Naive thymus-derived CD4-positive, alpha-beta T cell (primary cell): ENCODE data around the gene FAM117B. TPM values are rescaled to one million over a fixed set of nuclear protein-coding genes. Genes with fewer than 3 reads are reported as not detected.
"Not testable (repeated sequence)": the region's sequence is repeated elsewhere in the genome, so short reads cannot be mapped to it uniquely, and the experiment has no call there.

ENCODE experiments used
- ATAC-seq: fragments of 150-1000 bp; cut with Tn5 transposase; 2 replicates; pipeline ENCODE4 v1.10.0; 2021; ENCODE audit warnings: mild to moderate bottlenecking, moderate library complexity
- CTCF ChIA-PET: fragments of 350-600 bp; sonication (Branson Sonifier 250); formaldehyde crosslinking; loops from one replicate; lab custom pipeline; 2021; ENCODE audit warnings: antibody characterized with exemption; lab: Charles Lee
- POLR2A ChIA-PET: fragments of 350-600 bp; sonication (Branson Sonifier 250); formaldehyde crosslinking; loops from one replicate; lab custom pipeline; 2021; ENCODE audit warnings: antibody characterized with exemption, inconsistent platforms; lab: Charles Lee
- DNase-seq, 9 donors: peaks; one replicate each; pipeline versions ENCODE4 v3.0.0 to v3.0.0-alpha.2; 2020 to 2022; ENCODE audit warnings: mixed read lengths in 1 of 9
- H3K27ac ChIP-seq: one replicate; pipeline ENCODE4 v1.7.0; 2013; ENCODE audit warnings: mild to moderate bottlenecking, low read depth, low read length, moderate library complexity
- H3K27me3 ChIP-seq, 2 donors: one replicate each; pipeline ENCODE4 v1.7.0; 2013; ENCODE audit warnings: low read length in 2 of 2, mild to moderate bottlenecking in 2 of 2, moderate library complexity in 2 of 2; ENCODE audit not compliant: control insufficient read depth in 2 of 2, insufficient read depth in 2 of 2
- H3K36me3 ChIP-seq, 3 experiments: 1 replicate in 2 of 3; 2 replicates in 1 of 3; pipeline ENCODE4 v1.7.0; 2013; ENCODE audit warnings: low read length in 3 of 3, mild to moderate bottlenecking in 3 of 3, moderate library complexity in 1 of 3; ENCODE audit not compliant: insufficient read depth in 3 of 3, control insufficient read depth in 2 of 3
- H3K4me1 ChIP-seq, 2 donors: one replicate each; pipeline ENCODE4 v1.7.0; 2013; ENCODE audit warnings: low read length in 2 of 2, mild to moderate bottlenecking in 2 of 2, moderate library complexity in 1 of 2; ENCODE audit not compliant: control insufficient read depth in 2 of 2, insufficient read depth in 2 of 2
- H3K4me3 ChIP-seq: 2 replicates; pipeline ENCODE4 v1.7.0; 2013; ENCODE audit warnings: mild to moderate bottlenecking, low read length
- H3K9me3 ChIP-seq, 3 experiments: 1 replicate in 2 of 3; 2 replicates in 1 of 3; pipeline ENCODE4 v1.7.0; 2013; ENCODE audit warnings: low read length in 3 of 3; ENCODE audit not compliant: control insufficient read depth in 2 of 3
- H3K27ac Mint-ChIP-seq, 9 donors: one replicate each; pipeline ENCODE4 v1.8.0; 2020 to 2022; ENCODE audit warnings: mixed read lengths in 9 of 9, mild to moderate bottlenecking in 8 of 9, moderate library complexity in 5 of 9, inconsistent platforms in 2 of 9
- H3K27me3 Mint-ChIP-seq, 5 donors: one replicate each; pipeline ENCODE4 v1.8.0; 2021 to 2022; ENCODE audit warnings: mixed read lengths in 5 of 5, mild to moderate bottlenecking in 1 of 5
- H3K36me3 Mint-ChIP-seq, 5 donors: one replicate each; pipeline ENCODE4 v1.8.0; 2020 to 2022; ENCODE audit warnings: mixed read lengths in 5 of 5, mild to moderate bottlenecking in 3 of 5, inconsistent platforms in 1 of 5
- H3K4me1 Mint-ChIP-seq, 7 donors: one replicate each; pipeline ENCODE4 v1.8.0; 2020 to 2022; ENCODE audit warnings: mixed read lengths in 7 of 7, mild to moderate bottlenecking in 3 of 7, inconsistent platforms in 1 of 7
- H3K4me3 Mint-ChIP-seq, 10 donors: one replicate each; pipeline ENCODE4 v1.8.0; 2020 to 2022; ENCODE audit warnings: mild to moderate bottlenecking in 10 of 10, mixed read lengths in 10 of 10, moderate library complexity in 6 of 10, inconsistent platforms in 2 of 10
- H3K9me3 Mint-ChIP-seq, 11 donors: one replicate each; pipeline ENCODE4 v1.8.0; 2020 to 2022; ENCODE audit warnings: mixed read lengths in 11 of 11, mild to moderate bottlenecking in 4 of 11, inconsistent platforms in 1 of 11, moderate library complexity in 1 of 11
- intact Hi-C, 2 donors: fragments of 100-400 bp; cut with micrococcal nuclease; formaldehyde crosslinking; loops; one replicate each; pipeline ENCODE4 v1.15.1; 2023
- polyA plus RNA-seq, 2 donors: library from polyadenylated mRNA; unstranded; fragments of 300-500 nt; fragmentation: Illumina TruSeq; gene quantifications; one replicate each; pipeline ENCODE4 v1.2.3, GENCODE V29; 2021
- total RNA-seq, 6 experiments: library from RNA in 5 of 6; stranded (reverse) in 5 of 6; gene quantifications; 1 replicate in 5 of 6; 2 replicates in 1 of 6; pipeline ENCODE4 v1.2.3 and lab custom pipeline; 2021 to 2026

Gene FAM117B
- total and polyA plus RNA-seq, 7 experiments from 2014 or later: 12.8 to 57.9 (median 46.5) TPM

GRCh38 chr2:202714971-202715935 lies 80.5 kb downstream of the FAM117B start:
- ChIA-PET POLR2A (interaction anchor here (0.6 to 1.0 kb wide), 2 partner anchors 9 to 718 kb away, joined by 3 read pairs; no protein-coding TSS in a partner anchor), CTCF (interaction anchor here (0.8 kb wide), 1 partner anchor 24 kb away, joined by 3 read pairs; no protein-coding TSS in a partner anchor)
- ATAC-seq, H3K4me1 ChIP-seq, H3K4me3 Mint-ChIP-seq, H3K27me3 Mint-ChIP-seq, H3K9me3 ChIP-seq, H3K4me3 ChIP-seq, DNase-seq, H3K27me3 ChIP-seq, H3K36me3 ChIP-seq, H3K27ac ChIP-seq: not testable (repeated sequence)
- intact Hi-C loops: loop anchor here in 1 of 2 donors (5.0 kb wide), 1 partner anchor 37 kb away; no protein-coding TSS in a partner anchor
- peaks cover 8 to 58% (median 25%) of the 10 kb centered on the region in 11 donors for H3K9me3 Mint-ChIP-seq
- peaks cover 23 to 53% (median 42%) of the 10 kb centered on the region in 5 donors for H3K36me3 Mint-ChIP-seq
- peak overlapping the region in 2 of 9 donors; percentile 22 to 38 for H3K27ac Mint-ChIP-seq
- peaks cover 0 to 78% (median 70%) of the 10 kb centered on the region in 7 donors for H3K4me1 Mint-ChIP-seq

- H3K27ac ChIP-seq: no peak overlapping the region
- peaks cover 23 to 45% (median 36%) of the 10 kb centered on the region in 5 donors for H3K36me3 Mint-ChIP-seq
- peaks cover 0 to 4% (median 0%) of the 10 kb centered on the region in 3 experiments for H3K9me3 ChIP-seq
- no peak for ATAC-seq
- no peak for DNase-seq
- no peak overlapping the region for H3K4me3 ChIP-seq
- peak overlapping the region in 6 of 10 donors; percentile 3 to 67 (median 24) for H3K4me3 Mint-ChIP-seq
- H3K4me1 ChIP-seq: peaks cover 0 to 9% of the 10 kb centered on the region in 2 donors
- POLR2A ChIA-PET: interaction anchor here (0.6 to 2.2 kb wide), 4 partner anchors 10 to 717 kb away, joined by 3 to 8 read pairs (median 4); partner anchors contain the start of gene FAM117B
- CTCF ChIA-PET: interaction anchor here (0.8 kb wide), 1 partner anchor 25 kb away, joined by 3 read pairs; no protein-coding TSS in a partner anchor
- H3K27me3 ChIP-seq: no peaks in the 10 kb centered on the region
- H3K4me1 Mint-ChIP-seq: peaks cover 0 to 73% (median 67%) of the 10 kb centered on the region in 7 donors
- peaks cover 6 to 58% (median 25%) of the 10 kb centered on the region in 11 donors for H3K9me3 Mint-ChIP-seq
- H3K27me3 Mint-ChIP-seq: no peaks in the 10 kb centered on the region
- no peaks in the 10 kb centered on the region for H3K36me3 ChIP-seq
- intact Hi-C loops: loop anchor here in 1 of 2 donors (5.0 kb wide), 1 partner anchor 36 kb away; no protein-coding TSS in a partner anchor
- H3K27ac Mint-ChIP-seq: peak overlapping the region in 7 of 9 donors; percentile 22 to 84 (median 46)
These were observed 81.4 kb downstream of the FAM117B start for GRCh38 chr2:202716114-202716718.

DNA sequence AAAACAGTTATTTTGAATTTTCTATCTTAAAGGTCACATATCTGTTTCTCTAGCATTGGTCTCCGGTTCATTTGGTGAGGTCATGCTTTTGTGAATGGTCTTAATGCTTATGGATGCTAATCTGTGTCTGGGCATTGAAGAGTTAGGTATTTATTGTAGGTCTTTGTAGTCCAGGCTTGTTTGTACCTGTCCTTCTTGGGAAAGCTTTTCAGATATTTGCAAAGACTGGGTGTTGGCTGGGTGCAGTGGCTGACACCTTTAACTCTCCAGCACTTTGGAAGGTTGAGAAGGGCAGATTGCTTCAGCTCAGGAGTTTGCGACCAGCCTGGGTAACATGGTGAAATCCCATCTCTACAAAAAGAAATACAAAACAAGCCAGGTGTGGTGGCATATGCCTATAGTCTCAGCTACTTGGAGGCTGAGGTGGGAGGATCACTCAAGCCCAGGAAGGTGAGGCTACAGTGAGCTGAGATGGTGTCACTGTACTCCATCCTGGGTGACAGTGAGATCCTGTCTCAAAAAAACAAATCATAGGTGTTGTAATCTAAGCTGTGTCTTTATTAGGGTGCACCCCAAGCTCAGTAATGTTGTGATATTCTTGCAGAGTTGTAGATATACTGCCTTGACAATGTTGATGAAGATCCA lies 82.3 kb downstream of the FAM117B start:
- POLR2A ChIA-PET: interaction anchor here (0.6 to 2.2 kb wide), 3 partner anchors 16 to 82 kb away, joined by 3 to 8 read pairs (median 4); partner anchors contain the start of gene FAM117B
- Mint-ChIP-seq H3K4me3 (peak overlapping the region in 2 of 10 donors; percentile 33 to 38), H3K27ac (peak overlapping the region in 4 of 9 donors; percentile 16 to 72 (median 66)), H3K27me3 (no peaks in the 10 kb centered on the region), H3K4me1 (peaks cover 0 to 73% (median 59%) of the 10 kb centered on the region in 7 donors), H3K36me3 (peaks cover 23 to 37% (median 31%) of the 10 kb centered on the region in 5 donors), H3K9me3 (peaks cover 6 to 49% (median 25%) of the 10 kb centered on the region in 11 donors)
- intact Hi-C loops: loop anchor here in 1 of 2 donors (5.0 kb wide), 1 partner anchor 35 kb away; no protein-coding TSS in a partner anchor
- no peaks in the 10 kb centered on the region for H3K36me3 ChIP-seq
- peaks cover 0 to 9% of the 10 kb centered on the region in 2 donors for H3K4me1 ChIP-seq
- H3K9me3 ChIP-seq: peaks cover 0 to 4% (median 0%) of the 10 kb centered on the region in 3 experiments
- ATAC-seq (no peak), DNase-seq (no peak)
- CTCF ChIA-PET: interaction anchor here (0.6 to 3.3 kb wide), 2 partner anchors 47 to 128 kb away, joined by 5 to 8 read pairs; no protein-coding TSS in a partner anchor
- H3K4me3 ChIP-seq: no peak overlapping the region
- H3K27ac ChIP-seq: no peak overlapping the region
- H3K27me3 ChIP-seq: no peaks in the 10 kb centered on the region

DNA sequence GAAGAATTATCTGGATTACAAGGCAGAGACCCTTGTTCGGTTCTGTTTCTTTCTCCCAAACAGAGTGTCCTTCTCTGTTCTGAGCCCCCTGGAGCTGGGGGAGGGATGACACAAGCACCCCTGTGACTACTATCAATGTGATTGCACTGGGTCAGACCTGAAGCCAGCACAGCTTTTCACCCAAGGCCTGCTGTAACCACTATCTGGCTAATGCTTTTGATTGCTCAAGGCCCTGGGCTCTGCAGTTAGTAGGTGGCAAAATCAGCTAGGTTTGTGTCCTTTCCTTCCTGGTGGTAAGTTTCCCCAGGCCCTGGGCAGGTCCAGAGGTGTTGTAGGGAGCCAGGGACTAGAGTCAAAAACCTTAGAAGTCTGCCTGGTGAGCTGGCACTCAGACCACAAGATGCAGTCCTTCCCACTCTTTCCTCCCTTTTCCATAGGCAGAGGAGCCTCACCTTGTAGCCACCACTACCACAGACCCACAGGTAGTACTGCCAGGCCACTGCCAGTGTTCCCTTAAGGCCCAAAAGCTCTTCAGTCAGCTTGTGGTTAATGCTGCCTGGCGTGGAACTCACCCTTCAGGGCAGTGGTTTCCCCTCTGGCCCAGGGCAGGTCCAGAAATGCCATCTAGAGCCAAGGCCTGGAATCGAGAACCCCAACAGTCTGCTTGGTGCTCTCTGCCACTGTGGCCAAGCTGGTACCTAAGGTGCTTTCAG lies 83.0 kb downstream of the FAM117B start:
- Histone ChIP-seq H3K27ac (no peak overlapping the region), H3K4me3 (no peak overlapping the region), H3K4me1 (peaks cover 0 to 9% of the 10 kb centered on the region in 2 donors), H3K27me3 (no peaks in the 10 kb centered on the region), H3K36me3 (no peaks in the 10 kb centered on the region), H3K9me3 (peaks cover 0 to 4% (median 0%) of the 10 kb centered on the region in 3 experiments)
- peak overlapping the region in 6 of 10 donors; percentile 1 to 50 (median 36) for H3K4me3 Mint-ChIP-seq
- H3K36me3 Mint-ChIP-seq: peaks cover 18 to 34% (median 27%) of the 10 kb centered on the region in 5 donors
- ChIA-PET POLR2A (interaction anchor here (0.6 to 2.2 kb wide), 3 partner anchors 17 to 83 kb away, joined by 3 to 8 read pairs (median 4); partner anchors contain the start of gene FAM117B), CTCF (interaction anchor here (0.6 to 3.3 kb wide), 2 partner anchors 48 to 129 kb away, joined by 5 to 8 read pairs; no protein-coding TSS in a partner anchor)
- ATAC-seq: peak; percentile 18
- no peak for DNase-seq
- H3K4me1 Mint-ChIP-seq: peaks cover 0 to 73% (median 60%) of the 10 kb centered on the region in 7 donors
- no peaks in the 10 kb centered on the region for H3K27me3 Mint-ChIP-seq
- intact Hi-C loops: loop anchor here in 1 of 2 donors (2.0 to 5.0 kb wide), 2 partner anchors 13 to 35 kb away; no protein-coding TSS in a partner anchor
- H3K9me3 Mint-ChIP-seq: peaks cover 6 to 43% (median 21%) of the 10 kb centered on the region in 11 donors
- peak overlapping the region in 6 of 9 donors; percentile 2 to 72 (median 55) for H3K27ac Mint-ChIP-seq

GRCh38 chr2:202718614-202719013 lies 83.8 kb downstream of the FAM117B start:
- ATAC-seq: no peak
- H3K27ac Mint-ChIP-seq: peak overlapping the region in 6 of 9 donors; percentile 2 to 72 (median 24)
- no peaks in the 10 kb centered on the region for H3K27me3 Mint-ChIP-seq
- Histone ChIP-seq H3K27me3 (no peaks in the 10 kb centered on the region), H3K36me3 (no peaks in the 10 kb centered on the region), H3K4me3 (no peak overlapping the region), H3K27ac (no peak overlapping the region), H3K9me3 (no peaks in the 10 kb centered on the region), H3K4me1 (peaks cover 0 to 16% of the 10 kb centered on the region in 2 donors)
- H3K36me3 Mint-ChIP-seq: peaks cover 11 to 27% (median 18%) of the 10 kb centered on the region in 5 donors
- peak overlapping the region in 6 of 10 donors; percentile 2 to 39 (median 36) for H3K4me3 Mint-ChIP-seq
- ChIA-PET CTCF (interaction anchor here (3.3 kb wide), 1 partner anchor 130 kb away, joined by 8 read pairs; no protein-coding TSS in a partner anchor), POLR2A (no interaction called here)
- intact Hi-C loops: loop anchor here in 1 of 2 donors (2.0 to 5.0 kb wide), 2 partner anchors 14 to 34 kb away; no protein-coding TSS in a partner anchor
- H3K4me1 Mint-ChIP-seq: peaks cover 0 to 74% (median 63%) of the 10 kb centered on the region in 7 donors
- H3K9me3 Mint-ChIP-seq: peaks cover 6 to 34% (median 13%) of the 10 kb centered on the region in 11 donors
- no peak for DNase-seq
